Hepatocyte (in vitro differentiated cells): ENCODE results near the gene CPM. TPM values are rescaled to one million over a fixed set of nuclear protein-coding genes. Genes with fewer than 3 reads are reported as not detected.

ENCODE experiments used
- DNase-seq: peaks from one replicate; pipeline ENCODE4 v3.0.0-alpha.2; 2016; ENCODE audit warnings: low spot score
- H2AFZ ChIP-seq: fragments of 200-600 bp; sonication (generic); 2 replicates; pipeline ENCODE4 v1.6.0; 2016; ENCODE audit warnings: antibody characterized with exemption, mild to moderate bottlenecking
- H3K27ac ChIP-seq: fragments of 200-600 bp; sonication (generic); 2 replicates; pipeline ENCODE4 v1.5.1; 2016; ENCODE audit warnings: mild to moderate bottlenecking
- H3K27me3 ChIP-seq: fragments of 200-600 bp; sonication (generic); 2 replicates; pipeline ENCODE4 v1.6.1; 2016
- H3K36me3 ChIP-seq: fragments of 200-600 bp; sonication (generic); replicated peaks from 2 replicates; pipeline ENCODE4 v1.5.1; 2016; ENCODE audit warnings: low read depth; ENCODE audit not compliant: insufficient read depth
- H3K4me1 ChIP-seq: fragments of 200-600 bp; sonication (generic); 2 replicates; pipeline ENCODE4 v1.5.1; 2016; ENCODE audit warnings: mild to moderate bottlenecking, moderate library complexity; ENCODE audit not compliant: insufficient read depth
- H3K4me2 ChIP-seq: fragments of 200-600 bp; sonication (generic); 2 replicates; pipeline ENCODE4 v1.6.0; 2016
- H3K4me3 ChIP-seq: fragments of 200-600 bp; sonication (generic); 2 replicates; pipeline ENCODE4 v1.5.1; 2016; ENCODE audit warnings: mild to moderate bottlenecking
- H3K79me2 ChIP-seq: fragments of 200-600 bp; sonication (generic); 2 replicates; pipeline ENCODE4 v1.6.0; 2017; ENCODE audit warnings: mild to moderate bottlenecking
- H3K9me2 ChIP-seq: fragments of 200-600 bp; sonication (generic); replicated peaks from 2 replicates; pipeline ENCODE4 v1.6.0; 2017; ENCODE audit warnings: mild to moderate bottlenecking; ENCODE audit not compliant: insufficient read depth
- H3K9me3 ChIP-seq: fragments of 200-600 bp; sonication (generic); 2 replicates; pipeline ENCODE4 v1.5.1; 2016; ENCODE audit warnings: low read depth, mild to moderate bottlenecking
- H4K20me1 ChIP-seq: fragments of 200-600 bp; sonication (generic); 2 replicates; pipeline ENCODE4 v1.6.0; 2016; ENCODE audit warnings: mild to moderate bottlenecking; ENCODE audit not compliant: insufficient read depth, poor library complexity, severe bottlenecking
- EZH2 ChIP-seq: fragments of 200-600 bp; sonication (generic); IDR thresholded peaks from 2 replicates; pipeline ENCODE4 v1.6.1; 2016; ENCODE audit warnings: antibody characterized with exemption, mild to moderate bottlenecking, borderline replicate concordance
- EZH2phosphoT487 ChIP-seq: fragments of 200-600 bp; sonication (generic); IDR thresholded peaks from one replicate; pipeline ENCODE4 v1.6.1; 2018; ENCODE audit warnings: antibody characterized with exemption, mild to moderate bottlenecking, low read depth, moderate library complexity; ENCODE audit not compliant: unreplicated experiment, severe bottlenecking
- WGBS: methylation state at CpG from one replicate; pipeline ENCODE4 v1.1.6; 2016; ENCODE audit warnings: low lambda C conversion rate; ENCODE audit errors: missing lambda C conversion rate; 5-methylcytosine and 5-hydroxymethylcytosine counted together
- polyA plus RNA-seq: library from polyadenylated mRNA; unstranded; fragments of >200 nt; fragmentation: Nextera tagmentation; extraction: Ambion mirVana; gene quantifications from 2 replicates; pipeline ENCODE4 v1.2.1, GENCODE V29; 2016
- total RNA-seq: library from RNA; depleted of rRNA; stranded (reverse); fragments of >200 nt; gene quantifications from 2 replicates; pipeline ENCODE4 v1.2.3, GENCODE V29; 2014
- TF ChIP-seq, protein P1 (sequence below): fragments of 200-600 bp; sonication (generic); IDR thresholded peaks from 2 replicates; pipeline ENCODE4 v1.5.1; 2016; ENCODE audit warnings: antibody characterized with exemption, mild to moderate bottlenecking; ENCODE audit not compliant: poor library complexity

The CPM gene
- total and polyA plus RNA-seq, 2 experiments from 2014 or later: 26.8 to 28.0 TPM

DNA sequence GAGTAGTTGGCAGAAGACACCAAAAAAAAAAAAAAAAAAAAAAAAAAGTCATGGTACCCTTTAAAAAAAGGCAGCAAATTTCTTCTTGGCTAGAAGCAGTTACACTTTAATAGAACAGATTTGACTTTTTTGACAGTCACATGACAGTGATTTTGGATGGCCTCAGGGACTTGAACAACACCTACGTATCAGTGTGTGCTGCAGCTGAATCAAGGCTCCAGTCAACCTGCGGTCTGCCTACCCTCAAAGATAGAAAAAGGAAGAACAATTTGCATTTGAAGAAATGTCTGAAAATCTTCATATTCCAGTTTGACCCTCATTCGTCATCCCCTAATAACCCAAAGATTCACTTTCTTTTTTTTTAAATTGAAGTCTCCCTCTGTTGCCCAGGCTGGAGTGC lies 71.1 kb downstream of the CPM start:
- 95% methylated on average over 3 of the region's 3 CpGs for WGBS

DNA sequence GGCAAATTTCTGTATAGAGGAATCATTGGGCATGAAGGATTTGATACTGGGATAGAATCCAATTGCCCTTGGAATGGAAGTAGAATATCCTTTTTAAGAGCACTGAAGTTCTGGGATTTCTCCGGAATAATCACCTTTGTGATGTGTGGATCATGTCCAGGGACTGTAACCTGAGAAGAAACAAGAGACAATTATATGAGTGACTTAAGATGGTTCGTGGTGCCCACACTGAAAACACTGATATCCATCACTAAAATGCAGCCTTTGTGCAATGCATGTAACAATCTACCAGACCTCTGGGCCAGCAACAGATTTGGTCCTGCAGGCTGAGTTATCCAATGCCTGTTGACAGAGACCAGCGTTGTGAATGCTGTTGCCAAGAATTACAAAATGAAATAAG lies 76.5 kb downstream of the CPM start:
- Histone ChIP-seq H3K4me1 (no peaks in the 10 kb centered on the region), H3K9me2 (no peaks in the 10 kb centered on the region), H3K27me3 (no peaks in the 10 kb centered on the region), H3K27ac (no peak overlapping the region), H3K79me2 (no peaks in the 10 kb centered on the region), H3K4me2 (no peak overlapping the region), H3K9me3 (no peaks in the 10 kb centered on the region), H3K36me3 (no peaks in the 10 kb centered on the region), H3K4me3 (no peak overlapping the region), H2AFZ (no peak overlapping the region), H4K20me1 (no peaks in the 10 kb centered on the region)
- DNase-seq: no peak
- TF ChIP-seq, protein P1, sequence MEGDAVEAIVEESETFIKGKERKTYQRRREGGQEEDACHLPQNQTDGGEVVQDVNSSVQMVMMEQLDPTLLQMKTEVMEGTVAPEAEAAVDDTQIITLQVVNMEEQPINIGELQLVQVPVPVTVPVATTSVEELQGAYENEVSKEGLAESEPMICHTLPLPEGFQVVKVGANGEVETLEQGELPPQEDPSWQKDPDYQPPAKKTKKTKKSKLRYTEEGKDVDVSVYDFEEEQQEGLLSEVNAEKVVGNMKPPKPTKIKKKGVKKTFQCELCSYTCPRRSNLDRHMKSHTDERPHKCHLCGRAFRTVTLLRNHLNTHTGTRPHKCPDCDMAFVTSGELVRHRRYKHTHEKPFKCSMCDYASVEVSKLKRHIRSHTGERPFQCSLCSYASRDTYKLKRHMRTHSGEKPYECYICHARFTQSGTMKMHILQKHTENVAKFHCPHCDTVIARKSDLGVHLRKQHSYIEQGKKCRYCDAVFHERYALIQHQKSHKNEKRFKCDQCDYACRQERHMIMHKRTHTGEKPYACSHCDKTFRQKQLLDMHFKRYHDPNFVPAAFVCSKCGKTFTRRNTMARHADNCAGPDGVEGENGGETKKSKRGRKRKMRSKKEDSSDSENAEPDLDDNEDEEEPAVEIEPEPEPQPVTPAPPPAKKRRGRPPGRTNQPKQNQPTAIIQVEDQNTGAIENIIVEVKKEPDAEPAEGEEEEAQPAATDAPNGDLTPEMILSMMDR: no peak
- TF ChIP-seq EZH2phosphoT487 (no peak), EZH2 (no peak)
- 63% methylated on average over 3 of the region's 3 CpGs for WGBS

More for the DNA sequence above, 71.1 kb downstream of the CPM start:
- Histone ChIP-seq H3K27me3 (no peaks in the 10 kb centered on the region), H2AFZ (no peak overlapping the region), H3K27ac (no peak overlapping the region), H3K79me2 (no peaks in the 10 kb centered on the region), H3K4me1 (no peaks in the 10 kb centered on the region), H3K9me3 (no peaks in the 10 kb centered on the region), H3K36me3 (no peaks in the 10 kb centered on the region), H3K9me2 (no peaks in the 10 kb centered on the region), H3K4me3 (no peak overlapping the region), H4K20me1 (no peaks in the 10 kb centered on the region), H3K4me2 (no peak overlapping the region)
- TF ChIP-seq EZH2phosphoT487: no peak
- TF ChIP-seq, protein P1: no peak
- no peak for TF ChIP-seq EZH2
- DNase-seq: no peak

DNA sequence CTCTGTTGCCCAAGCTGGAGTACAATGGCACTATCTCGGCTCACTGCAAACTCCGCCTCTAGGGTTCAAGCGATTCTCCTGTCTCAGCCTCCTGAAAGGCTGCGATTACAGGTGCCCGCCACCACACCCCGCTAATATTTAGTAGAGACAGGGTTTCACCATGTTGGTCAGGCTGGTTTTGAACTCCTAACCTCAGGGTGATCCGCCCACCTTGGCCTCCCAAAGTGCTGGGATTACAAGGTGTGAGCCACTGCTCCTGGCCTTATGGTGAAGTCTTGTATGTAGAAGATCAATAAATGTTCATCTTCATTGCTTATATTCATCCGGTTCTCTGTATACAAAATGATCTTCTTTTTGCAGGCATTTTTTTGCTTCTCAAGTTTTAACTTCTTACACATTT lies 77.2 kb downstream of the CPM start:
- Histone ChIP-seq H3K4me1 (no peaks in the 10 kb centered on the region), H3K4me3 (no peak overlapping the region), H3K27ac (no peak overlapping the region), H3K9me3 (no peaks in the 10 kb centered on the region), H2AFZ (no peak overlapping the region), H3K27me3 (no peaks in the 10 kb centered on the region), H3K79me2 (no peaks in the 10 kb centered on the region), H4K20me1 (no peaks in the 10 kb centered on the region), H3K9me2 (no peaks in the 10 kb centered on the region), H3K4me2 (no peak overlapping the region), H3K36me3 (no peaks in the 10 kb centered on the region)
- TF ChIP-seq EZH2: no peak
- TF ChIP-seq, protein P1: no peak
- TF ChIP-seq EZH2phosphoT487: no peak
- DNase-seq: no peak
- WGBS: 96% methylated on average over 8 of the region's 8 CpGs

DNA sequence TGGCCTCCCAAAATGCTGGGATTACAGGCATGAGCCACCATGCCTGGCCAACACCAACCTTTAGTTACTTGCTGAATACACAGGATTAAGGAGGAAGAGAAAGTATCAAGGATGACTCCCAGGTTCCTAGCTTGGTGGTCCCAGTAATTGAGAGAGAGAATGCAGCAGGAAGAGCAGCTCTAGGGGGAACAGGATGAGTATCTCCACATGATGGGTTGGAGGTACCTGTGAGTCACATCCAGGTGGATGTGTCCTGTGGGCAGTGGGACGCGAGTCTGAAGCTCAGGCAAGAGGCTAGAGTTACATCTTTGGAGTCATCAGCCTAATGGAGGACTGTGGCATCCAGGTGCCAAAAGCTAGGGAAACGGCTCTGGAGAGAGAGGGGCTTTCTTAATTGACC lies 77.9 kb downstream of the CPM start:
- Histone ChIP-seq H3K27me3 (no peaks in the 10 kb centered on the region), H2AFZ (no peak overlapping the region)
- 92% methylated on average over 3 of the region's 3 CpGs for WGBS

More for the DNA sequence above, 77.9 kb downstream of the CPM start:
- Histone ChIP-seq H4K20me1 (no peaks in the 10 kb centered on the region), H3K36me3 (no peaks in the 10 kb centered on the region), H3K27ac (no peak overlapping the region), H3K4me1 (no peaks in the 10 kb centered on the region), H3K4me2 (no peak overlapping the region), H3K9me3 (no peaks in the 10 kb centered on the region), H3K9me2 (no peaks in the 10 kb centered on the region), H3K4me3 (no peak overlapping the region), H3K79me2 (no peaks in the 10 kb centered on the region)
- DNase-seq: no peak
- TF ChIP-seq EZH2phosphoT487 (no peak), EZH2 (no peak)
- TF ChIP-seq, protein P1: no peak
